Measurements from ENCODE around the gene KCNJ14. TPM values are rescaled to one million over a fixed set of nuclear protein-coding genes. Genes with fewer than 3 reads are reported as not detected.
A peak's percentile ranks its signal among the peaks of the same experiment; 100 is the strongest.

The KCNJ14 gene
- total and polyA plus RNA-seq, 9 donors, result 0.48 to 2.2 (median 1.4) TPM

GRCh38 chr19:48441360-48442050, 13.9 kb upstream of the KCNJ14 start:
- H3K27ac ChIP-seq, result no peak overlapping the region
- H3K36me3 ChIP-seq, result no peaks in the 10 kb centered on the region
- TF ChIP-seq, protein P1, sequence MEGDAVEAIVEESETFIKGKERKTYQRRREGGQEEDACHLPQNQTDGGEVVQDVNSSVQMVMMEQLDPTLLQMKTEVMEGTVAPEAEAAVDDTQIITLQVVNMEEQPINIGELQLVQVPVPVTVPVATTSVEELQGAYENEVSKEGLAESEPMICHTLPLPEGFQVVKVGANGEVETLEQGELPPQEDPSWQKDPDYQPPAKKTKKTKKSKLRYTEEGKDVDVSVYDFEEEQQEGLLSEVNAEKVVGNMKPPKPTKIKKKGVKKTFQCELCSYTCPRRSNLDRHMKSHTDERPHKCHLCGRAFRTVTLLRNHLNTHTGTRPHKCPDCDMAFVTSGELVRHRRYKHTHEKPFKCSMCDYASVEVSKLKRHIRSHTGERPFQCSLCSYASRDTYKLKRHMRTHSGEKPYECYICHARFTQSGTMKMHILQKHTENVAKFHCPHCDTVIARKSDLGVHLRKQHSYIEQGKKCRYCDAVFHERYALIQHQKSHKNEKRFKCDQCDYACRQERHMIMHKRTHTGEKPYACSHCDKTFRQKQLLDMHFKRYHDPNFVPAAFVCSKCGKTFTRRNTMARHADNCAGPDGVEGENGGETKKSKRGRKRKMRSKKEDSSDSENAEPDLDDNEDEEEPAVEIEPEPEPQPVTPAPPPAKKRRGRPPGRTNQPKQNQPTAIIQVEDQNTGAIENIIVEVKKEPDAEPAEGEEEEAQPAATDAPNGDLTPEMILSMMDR (IDR thresholded peaks at IDR 0.05), result no peak
- TF ChIP-seq POLR2A (IDR thresholded peaks at IDR 0.05) (no peak), EP300 (IDR thresholded peaks at IDR 0.05) (no peak)
- WGBS, 3 donors, result 92 to 95% (median 94%) methylated on average over 20 of the region's 20 CpGs
- no peaks in the 10 kb centered on the region for H3K9me3 ChIP-seq
- no peak overlapping the region for H3K4me3 ChIP-seq
- no peak for DNase-seq
- peaks cover 6% of the 10 kb centered on the region for H3K4me1 ChIP-seq (ENCODE audit: insufficient read depth)
- intact Hi-C loops (cut with DNase I), result no loop called here
- no peaks in the 10 kb centered on the region for H3K27me3 ChIP-seq

- 51 to 81% (median 63%) methylated on average over 45 to 94 of the region's 94 CpGs for WGBS, 3 donors
- Histone ChIP-seq H3K9me3 (no peaks in the 10 kb centered on the region), H3K27ac (no peak overlapping the region), H3K36me3 (no peaks in the 10 kb centered on the region), H3K4me3 (no peak overlapping the region), H3K27me3 (no peaks in the 10 kb centered on the region), H3K4me1 (ENCODE audit: insufficient read depth) (peaks cover 6% of the 10 kb centered on the region)
- intact Hi-C loops (cut with DNase I), result no loop called here
- DNase-seq, result peak in 1 of 5 donors; percentile 23
- TF ChIP-seq POLR2A (IDR thresholded peaks at IDR 0.05) (no peak), EP300 (IDR thresholded peaks at IDR 0.05) (no peak)
- TF ChIP-seq, protein P1 (IDR thresholded peaks at IDR 0.05), result no peak
Measured at GRCh38 chr19:48442116-48443035, 13.0 kb upstream of the KCNJ14 start.

DNA sequence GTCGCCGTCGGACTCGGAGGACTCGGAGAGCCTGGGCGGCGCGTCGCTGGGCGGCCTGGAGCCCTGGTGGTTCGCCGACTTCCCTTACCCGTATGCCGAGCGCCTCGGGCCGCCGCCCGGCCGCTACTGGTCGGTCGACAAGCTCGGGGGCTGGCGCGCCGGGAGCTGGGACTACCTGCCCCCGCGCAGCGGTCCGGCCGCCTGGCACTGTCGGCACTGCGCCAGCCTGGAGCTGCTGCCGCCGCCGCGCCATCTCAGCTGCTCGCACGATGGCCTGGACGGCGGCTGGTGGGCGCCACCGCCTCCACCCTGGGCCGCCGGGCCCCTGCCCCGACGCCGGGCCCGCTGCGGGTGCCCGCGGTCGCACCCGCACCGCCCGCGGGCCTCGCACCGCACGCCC, 12.1 kb upstream of the KCNJ14 start:
- no peak for TF ChIP-seq EP300 (IDR thresholded peaks at IDR 0.05)
- TF ChIP-seq, protein P1 (IDR thresholded peaks at IDR 0.05), result no peak
- no peak for TF ChIP-seq POLR2A (IDR thresholded peaks at IDR 0.05)
- Histone ChIP-seq H3K36me3 (no peaks in the 10 kb centered on the region), H3K4me3 (no peak overlapping the region), H3K27ac (no peak overlapping the region), H3K27me3 (no peaks in the 10 kb centered on the region), H3K9me3 (no peaks in the 10 kb centered on the region), H3K4me1 (ENCODE audit: insufficient read depth) (peaks cover 6% of the 10 kb centered on the region)
- peak in 1 of 5 donors; percentile 41 for DNase-seq
- intact Hi-C loops (cut with DNase I), result no loop called here
- WGBS, 3 donors, result 32 to 66% (median 45%) methylated on average over 46 to 60 of the region's 60 CpGs

DNA sequence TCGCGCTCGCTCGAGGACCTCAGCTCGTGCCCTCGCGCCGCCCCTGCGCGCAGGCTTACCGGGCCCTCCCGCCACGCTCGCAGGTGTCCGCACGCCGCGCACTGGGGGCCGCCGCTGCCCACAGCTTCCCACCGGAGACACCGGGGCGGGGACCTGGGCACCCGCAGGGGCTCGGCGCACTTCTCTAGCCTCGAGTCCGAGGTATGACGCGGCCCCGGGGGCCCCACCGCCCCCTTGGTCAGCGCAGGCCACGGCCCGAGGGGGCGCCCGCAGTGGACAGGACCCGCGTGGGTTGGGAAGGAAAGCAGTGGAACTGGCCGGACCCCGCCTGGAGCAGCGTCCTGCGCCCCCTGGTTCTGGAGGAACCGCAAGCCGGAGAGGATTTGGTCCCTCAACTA, 11.6 kb upstream of the KCNJ14 start:
- Histone ChIP-seq H3K9me3 (no peaks in the 10 kb centered on the region), H3K27ac (no peak overlapping the region), H3K27me3 (no peaks in the 10 kb centered on the region), H3K4me1 (ENCODE audit: insufficient read depth) (peaks cover 6% of the 10 kb centered on the region), H3K36me3 (no peaks in the 10 kb centered on the region), H3K4me3 (no peak overlapping the region)
- TF ChIP-seq POLR2A (IDR thresholded peaks at IDR 0.05) (no peak), EP300 (IDR thresholded peaks at IDR 0.05) (no peak)
- TF ChIP-seq, protein P1 (IDR thresholded peaks at IDR 0.05), result no peak
- intact Hi-C loops (cut with DNase I), result no loop called here
- DNase-seq, result peak in 1 of 5 donors; percentile 39
- 34 to 63% (median 60%) methylated on average over 14 to 45 of the region's 45 CpGs for WGBS, 3 donors
